H1 (cell line): Measurements from ENCODE around the gene WDR12. TPM values are rescaled to one million over a fixed set of nuclear protein-coding genes. Genes with fewer than 3 reads are reported as not detected.

ENCODE experiments used
- CTCF ChIA-PET: fragments of 300-600 bp; sonication (Branson Sonifier 250); formaldehyde crosslinking; loops from one replicate; lab custom pipeline; 2021; ENCODE audit not compliant: partially characterized antibody; lab: Charles Lee
- POLR2A ChIA-PET: fragments of 300-600 bp; sonication (Branson Sonifier 250); formaldehyde crosslinking; loops from one replicate; lab custom pipeline; 2021; ENCODE audit warnings: inconsistent platforms; ENCODE audit not compliant: partially characterized antibody; lab: Charles Lee
- DNase-seq, 2 experiments: peaks; one replicate each; pipeline versions ENCODE4 v3.0.0 to v3.0.0-alpha.2; 2010 to 2022; ENCODE audit warnings: low spot score in 2 of 2, low read depth in 1 of 2, mixed read lengths in 1 of 2
- FAIRE-seq: peaks from 2 replicates; lab custom pipeline; 2011; peaks lifted over from hg19 to GRCh38; lab: Jason Lieb, UNC
- H2AFZ ChIP-seq: 2 replicates; pipeline ENCODE4 v1.8.1; 2012; ENCODE audit warnings: low read length, inconsistent platforms
- H2AK5ac ChIP-seq: 2 replicates; pipeline ENCODE4 v1.6.1; 2013; ENCODE audit warnings: low read depth, low read length
- H2BK120ac ChIP-seq: replicated peaks from 2 replicates; pipeline ENCODE3; 2013; ENCODE audit warnings: low read depth, low read length, inconsistent platforms
- H2BK12ac ChIP-seq: 2 replicates; pipeline ENCODE4 v1.6.1; 2013; ENCODE audit warnings: low read depth, low read length
- H2BK15ac ChIP-seq: 2 replicates; pipeline ENCODE4 v1.6.1; 2013; ENCODE audit warnings: low read length
- H2BK20ac ChIP-seq: 2 replicates; pipeline ENCODE4 v1.6.1; 2013; ENCODE audit warnings: low read length
- H2BK5ac ChIP-seq: 2 replicates; pipeline ENCODE4 v1.6.1; 2013; ENCODE audit warnings: low read depth, low read length
- H3K14ac ChIP-seq: 2 replicates; pipeline ENCODE4 v1.6.1; 2013; ENCODE audit warnings: inconsistent platforms; ENCODE audit not compliant: insufficient read length
- H3K18ac ChIP-seq: 2 replicates; pipeline ENCODE4 v1.6.1; 2013; ENCODE audit warnings: low read length; ENCODE audit errors: extremely low read depth
- H3K23ac ChIP-seq: 2 replicates; pipeline ENCODE4 v1.6.1; 2013; ENCODE audit warnings: inconsistent platforms; ENCODE audit not compliant: insufficient read length
- H3K23me2 ChIP-seq: 2 replicates; pipeline ENCODE4 v1.6.1; 2013; ENCODE audit warnings: low read depth, low read length
- H3K27ac ChIP-seq: 2 replicates; pipeline ENCODE4 v1.6.1; 2011; ENCODE audit warnings: low read depth, low read length, inconsistent platforms
- H3K27me3 ChIP-seq, 4 experiments: replicated peaks in 1 of 4; 1 replicate in 1 of 4; 2 replicates in 3 of 4; pipeline versions ENCODE4 v1.6.1 to v1.8.1; 2011 to 2013; ENCODE audit warnings: low read length in 3 of 4, mild to moderate bottlenecking in 3 of 4, inconsistent platforms in 2 of 4, mixed read lengths in 2 of 4, moderate library complexity in 1 of 4; ENCODE audit not compliant: control insufficient read depth in 3 of 4, insufficient read depth in 3 of 4; ENCODE audit errors: extremely low read depth in 1 of 4
- H3K36me3 ChIP-seq, 4 experiments: 2 replicates each; pipeline versions ENCODE4 v1.6.1 to v1.8.1; 2011 to 2013; ENCODE audit warnings: mild to moderate bottlenecking in 4 of 4, low read length in 3 of 4, moderate library complexity in 2 of 4, control low read depth in 1 of 4, inconsistent platforms in 1 of 4; ENCODE audit not compliant: insufficient read depth in 4 of 4, control insufficient read depth in 2 of 4
- H3K4ac ChIP-seq: replicated peaks from 2 replicates; pipeline ENCODE3; 2013; ENCODE audit warnings: low read length, low read depth, mixed read lengths, inconsistent platforms; ENCODE audit not compliant: insufficient read length
- H3K4me1 ChIP-seq, 4 experiments: replicated peaks in 1 of 4; 1 replicate in 1 of 4; 2 replicates in 3 of 4; pipeline versions ENCODE4 v1.6.1 to v1.8.1; 2011 to 2013; ENCODE audit warnings: low read length in 3 of 4, inconsistent platforms in 2 of 4, mixed read lengths in 1 of 4; ENCODE audit not compliant: insufficient read depth in 4 of 4, control insufficient read depth in 3 of 4
- H3K4me2 ChIP-seq, 2 experiments: 2 replicates each; pipeline versions ENCODE4 v1.6.1 to v1.8.1; 2011 to 2013; ENCODE audit warnings: low read depth in 2 of 2, low read length in 2 of 2, control low read depth in 1 of 2, inconsistent platforms in 1 of 2, mild to moderate bottlenecking in 1 of 2; ENCODE audit not compliant: insufficient read depth in 1 of 2
- H3K4me3 ChIP-seq, 4 experiments: fragments of 200-600, 300-600 bp in 1 of 4; sonication (generic), shearing (Covaris generic), sonication (Bioruptor Twin) in 1 of 4; 2 replicates each; pipeline versions ENCODE4 v1.5.1 to v1.8.1; 2011 to 2016; ENCODE audit warnings: low read length in 4 of 4, low read depth in 3 of 4, control low read depth in 2 of 4, inconsistent platforms in 2 of 4, mild to moderate bottlenecking in 2 of 4, mixed read lengths in 1 of 4, moderate library complexity in 1 of 4; ENCODE audit not compliant: insufficient read depth in 2 of 4; ENCODE audit errors: extremely low read depth in 1 of 4
- H3K56ac ChIP-seq: replicated peaks from 2 replicates; pipeline ENCODE3; 2013; ENCODE audit warnings: low read depth, mild to moderate bottlenecking, mixed read lengths, low read length, inconsistent platforms; ENCODE audit not compliant: insufficient read length
- H3K79me1 ChIP-seq: 2 replicates; pipeline ENCODE4 v1.6.1; 2013; ENCODE audit warnings: low read depth, low read length, control low read depth
- H3K79me2 ChIP-seq, 2 experiments: 2 replicates each; pipeline versions ENCODE4 v1.6.1 to v1.8.1; 2012 to 2013; ENCODE audit warnings: low read length in 2 of 2, mild to moderate bottlenecking in 2 of 2, inconsistent platforms in 1 of 2; ENCODE audit not compliant: insufficient read depth in 2 of 2, control insufficient read depth in 1 of 2
- H3K9ac ChIP-seq, 4 experiments: replicated peaks in 1 of 4; 1 replicate in 1 of 4; 2 replicates in 3 of 4; pipeline versions ENCODE4 v1.6.1 to v1.8.1; 2011 to 2013; ENCODE audit warnings: low read depth in 3 of 4, low read length in 3 of 4, control low read depth in 2 of 4, mild to moderate bottlenecking in 2 of 4, moderate library complexity in 2 of 4, inconsistent platforms in 1 of 4; ENCODE audit errors: extremely low read depth in 1 of 4
- H3K9me3 ChIP-seq, 2 experiments: 2 replicates each; pipeline versions ENCODE4 v1.6.1 to v1.8.1; 2012 to 2013; ENCODE audit warnings: mild to moderate bottlenecking in 2 of 2, moderate library complexity in 2 of 2, control low read depth in 1 of 2, inconsistent platforms in 1 of 2, low read depth in 1 of 2, low read length in 1 of 2, mixed read lengths in 1 of 2; ENCODE audit not compliant: insufficient read depth in 2 of 2
- H4K20me1 ChIP-seq, 2 experiments: replicated peaks in 1 of 2; 2 replicates each; pipeline versions ENCODE3 to v1.8.1; 2011 to 2013; ENCODE audit warnings: inconsistent platforms in 2 of 2, low read length in 2 of 2, mild to moderate bottlenecking in 1 of 2; ENCODE audit not compliant: insufficient read depth in 2 of 2, control insufficient read depth in 1 of 2
- H4K5ac ChIP-seq: 2 replicates; pipeline ENCODE4 v1.6.1; 2013; ENCODE audit warnings: low read length, low read depth, mixed read lengths, inconsistent platforms; ENCODE audit not compliant: insufficient read length
- H4K8ac ChIP-seq: 2 replicates; pipeline ENCODE4 v1.8.0; 2013; ENCODE audit warnings: mild to moderate bottlenecking, moderate library complexity, low read length, inconsistent platforms; ENCODE audit not compliant: insufficient read depth; ENCODE audit errors: extremely low read depth
- H4K91ac ChIP-seq: replicated peaks from 2 replicates; pipeline ENCODE3; 2013; ENCODE audit warnings: low read length, mixed read lengths, inconsistent platforms; ENCODE audit not compliant: insufficient read length
- E2F6 ChIP-seq: IDR thresholded peaks from 2 replicates; pipeline ENCODE4 v1.6.1; 2012; ENCODE audit warnings: inconsistent platforms
- GTF2F1 ChIP-seq: IDR thresholded peaks from 2 replicates; pipeline ENCODE4 v1.6.1; 2012; ENCODE audit warnings: low read depth, low read length, improper control_type of control experiment, borderline replicate concordance
- RFX5 ChIP-seq: IDR thresholded peaks from 2 replicates; pipeline ENCODE4 v1.6.1; 2011; ENCODE audit warnings: low read depth, low read length, improper control_type of control experiment, borderline replicate concordance
- TCF12 ChIP-seq: IDR thresholded peaks from 2 replicates; pipeline ENCODE4 v1.6.1; 2011; ENCODE audit warnings: low read depth, mild to moderate bottlenecking, low read length
- WGBS, 2 experiments: shearing (Covaris generic) in 1 of 2; methylation state at CpG; one replicate each; pipeline versions ENCODE4 v1.1.6 to v1.1.7; 2013 to 2015; ENCODE audit warnings: low lambda C conversion rate in 2 of 2, mixed read lengths in 2 of 2, inconsistent platforms in 1 of 2, low coverage in 1 of 2, missing lambda C conversion rate in 1 of 2; ENCODE audit not compliant: insufficient replicate concordance in 2 of 2, insufficient coverage in 1 of 2, insufficient read length in 1 of 2; ENCODE audit errors: extremely low coverage in 1 of 2, missing lambda C conversion rate in 1 of 2; 5-methylcytosine and 5-hydroxymethylcytosine counted together
- polyA plus RNA-seq, 7 experiments: library from polyadenylated mRNA; depleted of rRNA in 3 of 7; stranded (reverse) in 5 of 7; unstranded in 2 of 7; fragments of >200 nt in 5 of 7; fragments of 200-250 nt in 2 of 7; gene quantifications; 1 replicate in 5 of 7; 2 replicates in 1 of 7; 4 replicates in 1 of 7; pipeline versions ENCODE4 v1.2.1 to v1.2.3, GENCODE V29; 2011 to 2013; ENCODE audit warnings: missing spikeins in 2 of 7, mixed read lengths in 2 of 7
- total RNA-seq: library from RNA; stranded (reverse); fragmentation: NEBNext Ultra II Directional; extraction: Animal tissue kit (Norgen Biotek cat#: 25700); gene quantifications from 2 replicates; pipeline ENCODE4 v1.2.1, GENCODE V29; 2021

The WDR12 gene
- total and polyA plus RNA-seq, 2 of the 8 experiments (the other 6 are each of a cell fraction or from before 2014, with no cell fraction given), result 25.0 to 183 TPM

GRCh38 chr2:202938960-202939359, 27.5 kb upstream of the WDR12 start:
- H2BK12ac ChIP-seq, result no peak overlapping the region
- H2AFZ ChIP-seq, result no peak overlapping the region
- no peak overlapping the region for H3K9ac ChIP-seq
- H3K23me2 ChIP-seq, result no peaks in the 10 kb centered on the region
- no peak overlapping the region for H3K27ac ChIP-seq
- no peak overlapping the region for H3K56ac ChIP-seq
- no peak overlapping the region for H4K91ac ChIP-seq
- DNase-seq, result no peak
- no peak overlapping the region for H2BK20ac ChIP-seq
- POLR2A ChIA-PET, result no interaction called here
- no peak overlapping the region for H3K4me3 ChIP-seq
- no peaks in the 10 kb centered on the region for H3K27me3 ChIP-seq
- H3K23ac ChIP-seq, result no peak overlapping the region
- 90% methylated on average over 3 of the region's 3 CpGs; no CpG with 5 or more reads in 1 of the 2 experiments for WGBS, 2 experiments
- no peak overlapping the region for H3K14ac ChIP-seq
- no peaks in the 10 kb centered on the region for H3K9me3 ChIP-seq
- no peak overlapping the region for H2BK120ac ChIP-seq
- no peak overlapping the region for H3K4me2 ChIP-seq
- H3K18ac ChIP-seq, result no peak overlapping the region
- TF ChIP-seq GTF2F1 (no peak), TCF12 (no peak), E2F6 (no peak), RFX5 (no peak)
- TF ChIP-seq, all 59 proteins: peak for 0
- Histone ChIP-seq H4K5ac (no peak overlapping the region), H2BK15ac (no peak overlapping the region), H3K36me3 (no peaks in the 10 kb centered on the region), H3K79me1 (no peaks in the 10 kb centered on the region), H4K20me1 (no peaks in the 10 kb centered on the region), H3K4me1 (no peaks in the 10 kb centered on the region), H3K79me2 (no peaks in the 10 kb centered on the region), H4K8ac (no peak overlapping the region), H3K4ac (no peak overlapping the region), H2BK5ac (no peak overlapping the region), H2AK5ac (no peak overlapping the region)
- CTCF ChIA-PET, result no interaction called here
- FAIRE-seq, result no peak
